GM19328 (cell line): ENCODE results near the gene TMEM169.
A peak's percentile ranks its signal among the peaks of the same experiment; 100 is the strongest.
"Not testable (repeated sequence)": the region's sequence is repeated elsewhere in the genome, so short reads cannot be mapped to it uniquely, and the experiment has no call there.

Experiments used
- ATAC-seq: cut with Tn5 transposase; IDR thresholded peaks from one replicate; pipeline ENCODE4 v1.9.1; 2021; ENCODE audit warnings: mild to moderate bottlenecking, moderate library complexity; ENCODE audit not compliant: unreplicated experiment

The TMEM169 gene

DNA sequence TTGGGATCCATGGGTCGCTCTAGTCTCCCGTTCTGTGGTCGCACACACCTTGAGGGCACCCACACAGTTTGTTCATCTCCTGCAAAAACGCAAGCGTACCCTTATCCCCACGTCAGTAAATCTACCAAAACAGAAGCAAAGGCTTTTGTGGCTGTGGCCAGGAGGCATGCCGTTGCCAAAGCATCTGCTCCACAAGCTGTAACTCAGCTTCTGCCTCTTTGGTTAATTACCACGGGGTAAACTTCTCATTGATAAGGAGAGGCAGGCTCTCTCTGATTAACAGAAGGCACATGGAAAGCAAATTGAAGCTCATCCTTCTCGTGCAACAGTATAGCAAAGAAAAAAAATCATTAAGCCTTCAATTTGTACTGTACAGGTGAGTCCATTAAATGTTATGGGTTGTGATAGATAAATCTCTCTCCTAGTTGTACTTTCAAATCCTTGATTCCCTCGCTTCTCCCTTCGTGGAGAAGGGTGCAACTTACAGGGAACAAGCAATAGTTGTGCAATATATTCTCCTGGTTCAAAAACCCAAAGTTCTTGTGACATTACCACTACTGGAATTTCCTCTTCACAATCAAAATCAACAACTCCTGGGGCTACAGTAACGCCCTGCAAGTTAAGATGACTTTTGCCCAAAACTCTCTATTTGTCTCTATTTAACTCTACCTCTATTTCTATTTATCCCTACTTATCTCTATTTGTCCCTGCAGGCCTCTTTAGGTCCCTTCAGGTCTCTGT lies 10.4 kb upstream of the TMEM169 start:
- ATAC-seq = no peak

DNA sequence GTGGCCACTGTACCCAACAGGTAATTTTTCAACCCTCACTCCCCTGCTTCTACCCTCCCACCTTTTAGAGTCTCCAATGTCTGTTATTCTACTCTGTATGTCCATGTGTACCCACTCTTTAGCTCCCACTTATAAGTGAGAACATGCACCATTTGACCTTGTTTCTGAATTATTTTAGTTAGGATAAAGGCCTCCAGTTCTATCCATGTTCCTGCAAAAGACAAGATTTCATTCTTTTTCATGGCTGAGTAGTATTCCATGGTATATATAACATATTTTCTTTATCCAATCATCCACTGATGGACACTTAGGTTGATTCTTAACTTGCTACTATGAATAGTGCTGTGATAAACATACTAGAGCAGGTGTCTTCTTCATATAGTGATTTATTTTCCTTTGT lies 9.2 kb upstream of the TMEM169 start:
- no peak for ATAC-seq

DNA sequence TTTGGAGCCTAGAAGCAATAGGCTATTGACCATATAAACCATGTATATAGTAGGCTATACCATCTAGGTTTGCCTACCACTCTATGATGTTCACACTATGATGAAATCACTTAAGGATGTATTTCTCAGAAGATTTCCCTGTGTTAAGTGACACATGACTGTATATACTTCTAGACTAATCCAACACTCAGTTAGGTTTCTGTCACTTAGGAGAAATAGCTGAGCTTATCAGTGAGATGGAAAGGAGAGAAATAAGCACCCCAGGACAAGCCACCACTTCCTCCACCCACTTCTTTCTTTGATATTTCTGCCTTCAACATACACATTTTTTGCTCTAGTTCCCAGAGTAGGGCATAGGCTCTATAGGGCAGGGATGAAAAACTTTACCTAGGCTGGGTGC lies 7.9 kb upstream of the TMEM169 start:
- ATAC-seq = no peak

DNA sequence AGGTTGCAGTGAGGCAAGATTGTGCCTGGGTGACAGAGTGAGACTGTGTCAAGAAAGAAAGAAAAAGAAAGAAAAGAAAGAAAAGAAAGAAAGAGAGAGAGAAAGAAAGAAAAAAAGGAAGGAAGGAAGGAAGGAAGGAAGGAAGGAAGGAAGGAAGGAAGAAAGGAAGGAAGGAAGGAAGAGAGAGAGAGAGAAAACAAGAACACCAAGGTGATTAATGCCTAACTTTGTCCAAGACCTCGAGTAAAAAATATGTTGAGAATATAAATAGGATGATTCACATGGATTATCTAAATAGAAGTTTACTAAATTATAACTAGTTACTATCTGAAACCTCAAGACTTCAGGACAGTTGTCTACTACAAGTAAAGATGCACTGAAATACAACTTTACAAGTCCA lies 7.3 kb upstream of the TMEM169 start:
- ATAC-seq = no peak

DNA sequence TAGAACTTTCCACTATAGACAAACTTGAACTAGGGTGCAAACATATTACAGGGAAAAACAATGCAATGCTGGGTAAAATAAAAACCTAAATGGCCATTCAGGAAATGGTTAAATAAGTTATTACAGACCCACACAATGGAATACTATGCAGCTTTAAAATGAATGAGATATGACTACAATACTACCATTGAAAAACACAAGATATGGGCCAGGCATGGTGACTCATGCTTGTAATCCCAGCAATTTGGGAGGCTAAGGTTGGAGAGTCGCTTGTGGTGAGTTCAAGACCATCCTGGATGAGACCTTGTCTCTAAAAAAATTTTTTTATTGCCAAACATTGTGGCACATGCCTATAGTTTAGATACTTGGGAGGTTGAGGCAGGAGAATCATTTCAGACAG lies 6.9 kb upstream of the TMEM169 start:
- ATAC-seq = no peak

DNA sequence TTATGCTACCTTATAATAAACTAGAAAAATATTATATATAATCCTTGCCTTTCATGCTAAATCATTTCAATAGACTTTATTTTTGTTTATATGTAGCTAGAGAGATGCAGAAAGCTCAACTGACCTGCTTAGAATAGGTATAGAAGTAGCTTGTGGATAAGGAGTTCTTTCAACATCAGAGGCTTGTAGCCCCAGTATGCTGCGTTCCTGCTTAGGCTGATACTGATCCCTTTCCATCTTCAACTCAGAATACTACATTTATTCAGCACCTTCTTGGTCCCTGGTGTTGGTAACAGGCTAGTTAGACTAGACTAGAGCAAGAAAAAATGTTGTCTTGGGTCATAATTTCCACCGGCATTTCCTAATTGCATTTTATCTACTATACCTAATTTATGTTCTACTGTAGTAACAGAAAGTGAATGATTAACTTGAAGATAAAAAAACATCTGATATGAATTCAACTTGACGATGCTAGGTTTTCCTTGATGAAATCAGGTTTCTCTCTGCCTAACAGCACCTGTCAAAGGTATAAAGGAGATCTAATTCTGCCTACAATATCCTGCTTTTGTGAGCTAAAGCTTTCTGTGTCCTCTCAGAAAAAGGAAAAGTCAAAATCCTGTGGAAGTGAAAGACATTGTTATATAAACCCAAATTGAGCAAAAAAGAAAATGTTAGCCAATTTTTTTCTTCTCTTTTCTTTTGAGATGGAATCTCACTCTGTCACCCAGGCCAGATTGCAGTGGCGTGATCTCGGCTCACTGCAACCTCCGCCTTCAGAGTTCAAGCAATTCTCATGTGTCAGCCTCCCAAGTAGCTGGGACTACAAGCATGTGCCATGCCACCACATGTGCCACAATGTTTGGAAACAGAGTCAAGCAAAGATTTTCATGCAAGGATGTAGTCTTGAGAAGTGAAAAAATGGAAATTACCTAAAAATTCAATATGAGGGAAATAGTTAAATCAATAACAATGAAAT lies 5.9 kb upstream of the TMEM169 start:
- no peak for ATAC-seq

DNA sequence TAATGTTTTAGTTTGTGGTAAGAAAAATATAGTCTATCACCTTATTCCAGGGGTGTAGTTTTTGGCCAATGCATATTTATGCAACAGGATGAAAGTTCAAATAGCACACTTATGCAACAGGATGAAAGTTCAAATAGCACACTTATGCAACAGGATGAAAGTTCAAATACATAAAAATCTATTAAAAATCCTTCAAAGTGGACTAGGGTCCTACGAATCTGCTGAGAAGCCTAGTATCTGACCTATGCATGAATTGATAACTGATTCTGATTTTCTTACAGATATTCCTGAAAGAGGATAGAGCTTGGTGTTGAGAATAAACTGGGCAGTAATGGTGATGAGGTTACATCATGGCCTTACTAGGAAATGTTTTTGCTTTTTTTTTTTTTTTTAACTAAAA lies 2.9 kb upstream of the TMEM169 start:
- ATAC-seq = no peak

DNA sequence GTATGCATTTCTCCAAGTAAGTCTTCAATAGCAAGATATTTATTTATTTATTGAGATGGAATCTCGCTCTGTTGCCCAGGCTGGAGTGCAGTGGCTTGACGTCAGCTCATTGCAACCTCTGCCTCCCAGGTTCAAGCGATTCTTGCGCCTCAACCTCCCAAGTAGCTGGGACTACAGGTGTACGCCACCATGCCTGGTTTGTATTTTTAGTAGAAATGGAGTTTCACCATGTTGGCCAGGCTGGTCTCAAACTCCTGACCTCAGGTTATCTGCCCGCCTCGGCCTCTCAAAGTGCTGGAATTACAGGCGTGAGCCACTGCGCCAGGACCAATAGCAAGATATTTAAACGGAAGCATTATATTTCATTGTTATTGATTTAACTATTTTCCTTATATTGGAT lies 1.7 kb upstream of the TMEM169 start:
- ATAC-seq = not testable (repeated sequence)

DNA sequence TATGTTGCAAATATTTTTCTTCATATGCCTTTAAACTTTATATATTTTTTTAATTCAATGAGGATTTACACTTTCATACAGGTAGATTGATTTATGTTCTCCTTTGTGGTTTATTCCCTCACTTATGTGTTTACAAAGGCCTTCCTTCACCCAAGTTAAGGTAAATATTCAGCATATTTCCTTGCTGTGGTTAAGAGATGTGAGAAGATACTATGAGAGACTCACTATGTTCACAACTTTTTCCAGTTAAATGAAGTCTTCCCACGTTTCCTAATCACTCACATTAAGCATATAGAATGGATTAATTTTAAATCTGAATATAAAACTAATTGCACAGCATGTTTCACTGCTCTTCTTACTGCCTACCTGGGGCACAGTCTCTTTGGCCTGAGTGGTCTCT lies 707 bp upstream of the TMEM169 start:
- ATAC-seq = no peak

DNA sequence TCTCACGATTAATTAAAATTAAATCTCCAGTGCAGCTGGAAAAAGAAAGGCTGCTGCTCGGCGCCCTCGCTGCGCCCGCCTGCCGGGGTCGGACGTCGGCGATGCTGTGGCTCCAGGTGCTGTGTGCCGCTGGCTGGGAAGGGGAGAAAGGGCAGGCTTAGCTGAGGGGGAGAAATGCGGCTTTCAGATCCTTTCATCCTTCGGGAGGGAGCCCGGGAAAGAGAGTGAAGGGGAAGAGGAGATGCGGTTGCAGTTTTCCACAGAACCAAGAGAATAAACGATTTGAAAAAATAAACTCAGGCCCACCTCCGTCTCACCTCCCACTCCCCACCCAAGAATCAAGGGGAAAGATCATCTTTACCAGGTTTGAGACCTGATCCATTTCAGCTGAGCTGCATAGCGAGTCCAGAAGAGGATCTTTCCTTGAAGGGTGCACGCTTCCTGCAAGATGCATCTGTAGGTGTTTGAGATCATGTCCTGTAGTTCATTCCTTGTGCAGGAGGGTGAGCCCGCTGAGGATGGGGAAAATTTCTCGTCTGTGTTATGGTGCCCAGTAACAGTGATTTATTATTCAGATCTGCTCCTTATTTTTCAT lies 495 bp downstream of the TMEM169 start:
- ATAC-seq = peak; percentile 23

DNA sequence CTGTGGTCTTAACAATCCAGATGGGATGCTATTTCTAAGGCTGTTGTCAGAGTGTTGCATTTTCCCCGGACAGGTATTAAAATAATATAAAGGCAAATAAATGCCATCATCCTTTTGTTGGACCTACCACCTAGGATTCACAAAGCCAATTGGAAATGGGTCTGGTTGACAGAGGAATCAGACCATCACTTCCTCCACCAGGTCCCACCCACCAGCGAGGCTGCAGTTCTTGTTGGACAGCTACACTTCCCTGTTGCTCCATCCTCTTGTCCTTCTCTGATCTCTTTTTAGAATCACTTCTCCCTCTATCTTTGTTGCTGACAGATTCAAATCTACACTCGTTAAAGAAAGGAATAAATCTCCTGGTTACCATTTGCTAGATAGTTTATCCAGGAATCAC lies 1.1 kb downstream of the TMEM169 start:
- no peak for ATAC-seq

DNA sequence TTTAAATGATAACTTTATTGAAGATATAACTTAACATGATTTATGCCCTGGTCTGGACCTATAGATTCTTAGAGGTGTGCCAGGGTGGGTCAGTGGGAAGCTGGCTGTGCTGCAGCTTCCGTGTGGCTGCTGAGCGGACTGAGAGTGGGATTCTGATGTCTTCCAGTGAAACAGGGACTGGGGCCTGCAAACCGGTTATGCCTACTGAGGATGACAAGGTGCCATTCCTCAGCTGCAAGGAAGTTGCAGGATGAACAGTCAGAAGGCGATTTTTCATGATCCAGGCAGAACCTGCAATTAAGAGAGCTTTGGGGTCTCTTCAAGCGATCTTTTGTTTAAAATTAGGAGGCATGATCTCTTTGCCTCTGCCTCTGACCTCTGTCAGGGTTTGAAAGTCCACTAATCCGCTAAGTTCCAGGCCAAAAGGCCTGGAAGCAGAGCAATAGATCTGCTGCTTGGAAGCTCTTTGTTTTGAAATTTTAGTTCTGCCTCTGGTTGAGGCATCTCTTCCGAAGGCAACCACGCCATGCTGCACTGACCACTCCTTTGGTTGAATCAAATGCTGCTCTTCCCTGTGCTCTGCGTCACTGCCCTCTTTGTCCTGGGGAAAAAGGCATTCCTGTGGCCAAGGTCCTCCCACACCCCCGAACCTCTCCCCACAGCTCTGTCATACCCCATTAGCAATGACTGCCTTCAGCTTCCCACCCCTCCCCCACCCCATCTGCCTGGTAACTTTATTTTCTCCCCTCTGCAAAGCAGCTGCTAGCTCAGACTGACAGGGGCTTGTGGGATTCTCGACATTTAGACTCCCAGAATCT lies 2.0 kb downstream of the TMEM169 start:
- no peak for ATAC-seq

DNA sequence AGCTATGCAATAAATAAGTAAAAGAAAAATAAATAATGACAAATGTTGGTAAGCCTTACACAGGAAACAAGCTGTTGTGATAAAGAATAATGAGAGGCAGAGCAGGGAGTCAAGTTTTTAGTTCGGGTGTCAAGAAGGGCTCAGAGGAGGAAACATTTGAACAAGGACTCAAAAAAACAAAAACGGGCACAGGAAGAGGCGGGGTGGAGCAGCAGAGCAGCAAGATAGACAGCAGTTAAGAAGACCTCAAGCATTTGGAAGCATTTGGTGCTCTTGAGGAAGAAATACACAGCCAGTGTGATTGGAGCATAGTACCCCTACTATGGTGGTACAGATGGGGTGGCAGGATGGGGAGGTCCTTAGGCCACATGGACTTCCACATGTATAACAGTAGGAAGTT lies 2.8 kb downstream of the TMEM169 start:
- no peak for ATAC-seq

DNA sequence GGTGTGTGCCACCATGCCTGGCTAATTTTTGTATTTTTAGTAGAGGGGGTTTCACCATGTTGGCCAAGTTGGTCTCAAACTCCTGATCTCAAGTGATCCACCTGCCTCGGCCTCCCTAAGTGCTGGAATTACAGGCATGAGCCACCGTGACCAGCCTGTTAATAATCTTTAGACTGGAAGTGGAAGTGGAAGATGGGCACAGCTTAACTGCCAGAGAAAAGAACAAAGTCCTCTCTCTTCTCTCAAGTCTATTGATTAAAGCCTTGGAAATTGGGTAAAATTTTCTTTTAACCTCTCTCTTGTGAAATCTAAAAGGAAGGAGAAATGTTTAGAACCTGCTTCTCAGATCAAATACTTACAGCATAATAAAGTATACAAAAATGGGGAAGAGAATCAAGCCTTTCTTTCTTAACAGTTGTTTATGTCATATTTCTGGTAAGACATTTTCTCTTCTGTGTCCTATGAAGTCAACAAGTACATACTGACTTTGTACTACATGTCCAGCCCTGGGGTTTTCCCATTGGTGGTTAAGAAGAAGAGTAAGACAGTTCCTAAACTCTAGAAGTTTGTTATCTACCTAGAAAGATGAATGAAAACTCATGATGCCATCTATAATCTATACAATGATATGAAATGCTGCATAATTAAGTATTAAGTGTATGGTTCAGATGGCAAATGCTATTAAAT lies 4.6 kb downstream of the TMEM169 start:
- ATAC-seq = no peak

DNA sequence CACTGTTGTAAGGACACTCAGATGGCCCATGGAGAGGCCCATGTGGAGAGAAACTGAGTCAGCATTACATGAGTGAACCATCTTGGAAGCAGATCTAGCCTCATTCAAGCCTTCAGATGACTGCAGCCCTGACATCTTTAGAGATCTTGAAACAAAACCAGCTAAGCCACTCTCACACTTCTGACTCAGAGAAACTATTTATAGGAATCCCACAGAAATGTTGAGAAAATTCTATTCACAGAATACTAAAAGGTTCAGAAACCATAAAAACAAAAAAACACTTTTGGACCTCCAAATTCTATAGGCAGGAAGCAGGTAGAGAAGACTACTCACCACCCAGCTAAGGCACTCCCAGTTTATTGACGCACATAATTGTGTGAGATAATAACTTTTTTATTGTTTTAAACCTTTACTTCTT lies 8.7 kb downstream of the TMEM169 start:
- ATAC-seq = no peak

DNA sequence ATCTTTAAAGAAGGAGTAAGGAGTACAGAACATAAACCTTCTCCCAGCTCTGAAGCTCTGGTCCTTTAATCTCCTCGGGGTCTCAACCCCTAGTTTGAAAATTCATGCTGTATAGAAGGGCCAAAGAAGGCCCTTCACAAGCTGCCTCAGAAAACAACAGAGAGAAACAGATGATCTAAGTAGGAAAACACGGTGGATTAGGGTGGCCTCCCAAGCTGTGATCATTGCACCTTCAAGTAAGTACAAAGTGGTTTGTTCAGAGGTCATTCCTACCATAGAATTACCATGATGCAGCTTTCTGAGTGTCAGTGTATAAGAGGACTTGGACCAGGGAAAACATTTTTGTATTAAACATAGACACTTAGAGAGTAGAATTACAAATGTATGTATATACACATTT lies 10.9 kb downstream of the TMEM169 start:
- ATAC-seq = no peak

DNA sequence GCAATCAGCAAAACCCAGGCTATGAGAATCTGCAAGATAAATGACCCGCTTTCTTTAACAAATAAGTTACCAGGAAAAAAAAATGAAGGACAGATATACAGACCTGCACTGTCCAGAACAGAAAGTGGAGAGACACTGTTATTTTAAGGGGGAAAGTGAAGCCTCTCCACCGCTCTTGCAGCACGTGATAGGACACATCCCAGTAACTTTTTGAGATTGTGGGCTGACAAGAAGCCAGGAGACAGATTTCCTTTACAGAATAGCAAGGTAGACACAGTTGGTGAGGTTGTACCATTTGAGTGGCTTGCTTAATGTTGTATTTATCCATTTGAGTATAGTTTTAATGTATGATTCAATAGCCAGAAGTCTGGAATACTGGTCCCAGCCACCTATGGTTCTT lies 13.0 kb downstream of the TMEM169 start:
- no peak for ATAC-seq

DNA sequence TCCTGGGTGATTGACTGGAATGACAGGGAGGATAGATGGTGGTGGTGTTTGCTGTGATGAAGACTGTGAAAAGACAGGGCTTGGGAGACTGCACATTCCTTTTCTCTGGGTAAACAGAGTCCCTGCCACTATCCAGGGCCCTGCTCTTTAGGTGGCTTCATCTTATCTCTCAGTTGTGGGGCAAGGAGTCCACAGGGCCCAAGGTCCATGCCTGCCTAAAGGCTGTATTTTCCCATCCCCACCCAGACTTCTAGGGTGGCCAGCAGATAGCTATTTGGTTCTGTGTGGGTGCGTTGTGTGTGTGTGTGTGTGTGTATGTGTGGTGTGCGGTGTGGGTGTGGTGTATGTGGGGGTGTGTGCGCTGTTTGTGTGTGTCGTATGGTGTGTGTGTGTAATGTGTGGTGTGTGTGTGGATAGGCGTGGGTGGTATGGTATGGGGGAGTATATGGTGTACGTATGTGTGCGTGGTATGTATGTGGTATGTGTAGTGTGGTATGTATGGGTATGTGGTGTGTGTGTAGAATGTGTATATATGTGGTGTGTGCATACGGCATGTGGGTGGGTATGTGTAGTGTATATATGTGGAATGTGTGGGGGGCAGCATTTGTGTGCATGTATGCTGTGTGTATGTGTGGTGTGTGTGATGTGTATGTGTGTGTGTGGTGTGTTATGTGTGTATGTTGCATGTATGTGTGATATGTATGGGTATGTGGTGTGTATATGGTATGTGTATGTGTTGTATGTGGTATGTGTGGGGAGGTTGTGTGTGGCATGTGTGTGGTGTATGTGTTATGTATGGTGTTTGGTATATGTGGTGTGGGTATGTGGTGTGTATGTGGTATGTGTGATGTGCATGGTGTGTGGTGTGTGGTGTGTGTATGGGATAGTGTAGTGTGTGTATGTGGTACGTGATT lies 17.0 kb downstream of the TMEM169 start:
- ATAC-seq = no peak

DNA sequence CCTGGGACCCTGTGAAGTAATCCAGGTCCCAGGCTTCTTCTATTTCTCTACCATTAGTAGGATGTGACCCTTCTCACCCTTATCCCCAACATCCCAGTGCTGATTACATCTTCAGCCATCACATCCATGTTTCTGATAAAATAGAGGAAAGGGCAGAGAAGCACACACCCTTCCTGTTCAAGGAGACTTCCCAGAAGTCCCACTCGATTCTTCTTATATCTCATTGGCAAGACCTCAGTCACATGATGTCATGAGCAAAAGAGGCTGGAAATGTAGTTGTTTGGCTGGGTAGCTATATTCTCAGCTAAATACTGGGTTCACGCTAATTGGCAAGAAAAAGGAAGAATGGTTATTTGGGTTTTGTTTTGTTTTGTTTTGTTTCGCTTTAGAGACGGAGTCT lies 19.4 kb downstream of the TMEM169 start:
- no peak for ATAC-seq
